Effector memory CD8-positive, alpha-beta T cell (primary cell): ENCODE data around the gene PYGO1.
"Not testable (repeated sequence)": the region's sequence is repeated elsewhere in the genome, so short reads cannot be mapped to it uniquely, and the experiment has no call there.

Source experiments
- ATAC-seq: fragments of 150-1000 bp; cut with Tn5 transposase; replicated peaks from 2 replicates; pipeline ENCODE4 v1.10.0; 2021; ENCODE audit warnings: mild to moderate bottlenecking, moderate library complexity
- DNase-seq, 3 experiments: peaks; one replicate each; pipeline ENCODE4 v3.0.0; 2021
- H3K27ac Mint-ChIP-seq, 2 donors: one replicate each; pipeline ENCODE4 v1.8.0; 2022; ENCODE audit warnings: mild to moderate bottlenecking in 2 of 2, mixed read lengths in 2 of 2, moderate library complexity in 2 of 2
- H3K27me3 Mint-ChIP-seq, 2 donors: one replicate each; pipeline ENCODE4 v1.8.0; 2022; ENCODE audit warnings: mixed read lengths in 2 of 2
- H3K36me3 Mint-ChIP-seq: one replicate; pipeline ENCODE4 v1.8.0; 2022; ENCODE audit warnings: mild to moderate bottlenecking, moderate library complexity, mixed read lengths; ENCODE audit not compliant: insufficient read depth
- H3K4me1 Mint-ChIP-seq, 2 donors: one replicate each; pipeline ENCODE4 v1.8.0; 2022; ENCODE audit warnings: low read depth in 2 of 2, mixed read lengths in 2 of 2
- H3K4me3 Mint-ChIP-seq, 2 donors: one replicate each; pipeline ENCODE4 v1.8.0; 2022; ENCODE audit warnings: mild to moderate bottlenecking in 2 of 2, mixed read lengths in 2 of 2, moderate library complexity in 2 of 2
- H3K9me3 Mint-ChIP-seq, 2 donors: one replicate each; pipeline ENCODE4 v1.8.0; 2022; ENCODE audit warnings: mixed read lengths in 2 of 2

PYGO1 gene

GRCh38 chr15:55593019-55593418, 4.9 kb upstream of the PYGO1 start:
- ATAC-seq, H3K27ac Mint-ChIP-seq, H3K36me3 Mint-ChIP-seq, H3K4me1 Mint-ChIP-seq, H3K4me3 Mint-ChIP-seq, H3K9me3 Mint-ChIP-seq, DNase-seq: not testable (repeated sequence)
- H3K27me3 Mint-ChIP-seq, result peaks cover 34 to 52% of the 10 kb centered on the region in 2 donors

GRCh38 chr15:55590788-55591187, 2.6 kb upstream of the PYGO1 start:
- H3K27me3 Mint-ChIP-seq, result peaks cover 31 to 42% of the 10 kb centered on the region in 2 donors
- H3K36me3 Mint-ChIP-seq, result no peaks in the 10 kb centered on the region
- ATAC-seq (no peak), DNase-seq (no peak)
- no peaks in the 10 kb centered on the region for H3K4me1 Mint-ChIP-seq
- H3K4me3 Mint-ChIP-seq, result no peak overlapping the region
- H3K9me3 Mint-ChIP-seq, result no peaks in the 10 kb centered on the region
- H3K27ac Mint-ChIP-seq, result no peak overlapping the region

- Mint-ChIP-seq H3K4me3 (peak overlapping the region; percentile 39 to 59), H3K36me3 (no peaks in the 10 kb centered on the region), H3K27ac (no peak overlapping the region), H3K9me3 (no peaks in the 10 kb centered on the region), H3K27me3 (peaks cover 36 to 43% of the 10 kb centered on the region in 2 donors), H3K4me1 (no peaks in the 10 kb centered on the region)
- DNase-seq (no peak), ATAC-seq (no peak)
Measured at GRCh38 chr15:55589287-55589686, 1.1 kb upstream of the PYGO1 start.

DNA sequence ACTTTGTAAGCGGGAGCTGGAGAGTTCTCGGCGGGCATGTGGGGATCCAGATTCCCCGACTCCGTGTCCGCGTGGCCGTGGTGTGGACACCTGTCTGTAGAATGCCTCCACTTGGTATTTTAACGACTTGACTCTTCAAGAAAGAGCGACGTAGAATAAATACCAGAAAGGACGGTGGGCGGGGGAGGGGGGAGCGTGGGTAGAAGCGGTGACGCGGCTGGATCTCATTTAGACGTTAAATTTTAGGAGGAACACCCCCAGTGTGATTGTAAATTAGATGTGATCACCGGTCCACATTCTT, 620 bp upstream of the PYGO1 start:
- Mint-ChIP-seq H3K27me3 (peaks cover 41 to 48% of the 10 kb centered on the region in 2 donors), H3K4me1 (no peaks in the 10 kb centered on the region), H3K9me3 (no peaks in the 10 kb centered on the region), H3K4me3 (peak overlapping the region; percentile 39 to 59), H3K27ac (no peak overlapping the region), H3K36me3 (no peaks in the 10 kb centered on the region)
- ATAC-seq, result no peak
- no peak for DNase-seq

DNA sequence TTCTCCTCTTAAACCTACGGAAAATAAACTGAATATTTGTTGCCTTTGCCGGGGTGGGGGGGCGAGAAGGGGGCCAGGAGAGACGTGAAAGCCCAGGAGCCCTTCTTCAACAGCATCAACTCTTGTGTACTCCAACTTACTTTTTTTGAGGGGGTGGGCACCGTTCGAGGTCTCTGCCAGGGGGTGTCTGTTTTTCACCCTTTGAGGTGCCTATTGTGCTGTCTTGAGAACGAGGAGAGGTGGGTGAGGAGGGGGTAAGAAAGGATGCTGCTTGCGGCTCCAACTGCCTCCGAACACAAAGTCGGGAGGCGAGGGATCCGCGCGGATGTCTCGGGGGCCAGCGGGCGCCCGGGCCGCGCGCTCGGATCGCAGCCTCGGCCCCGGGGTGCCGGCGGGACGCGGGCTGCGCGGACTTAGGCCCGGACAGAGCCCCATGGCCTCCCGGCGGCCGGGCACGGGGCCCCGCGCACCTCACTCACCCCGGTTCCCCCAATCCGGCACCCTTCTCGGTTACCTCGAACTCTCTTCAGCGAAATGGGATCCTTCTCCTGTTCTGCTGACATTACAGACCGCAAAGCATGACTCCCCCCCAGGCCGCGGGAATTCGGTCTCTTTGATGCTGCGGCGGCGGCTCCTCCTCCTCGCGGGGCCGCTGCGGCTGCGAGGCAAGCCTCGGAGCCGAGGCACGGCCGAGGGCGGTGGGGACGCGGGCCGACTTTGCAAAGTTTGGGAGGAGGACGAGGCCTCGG, 650 bp downstream of the PYGO1 start:
- Mint-ChIP-seq H3K4me1 (no peaks in the 10 kb centered on the region), H3K4me3 (peak overlapping the region; percentile 22 to 43), H3K36me3 (no peaks in the 10 kb centered on the region), H3K27ac (no peak overlapping the region), H3K9me3 (no peaks in the 10 kb centered on the region), H3K27me3 (peaks cover 47 to 49% of the 10 kb centered on the region in 2 donors)
- DNase-seq, result peak in 1 of 3 experiments; percentile 6
- peak; percentile 36 for ATAC-seq

- ATAC-seq (no peak), DNase-seq (no peak)
- Mint-ChIP-seq H3K36me3 (no peaks in the 10 kb centered on the region), H3K4me1 (no peaks in the 10 kb centered on the region), H3K27me3 (peaks cover 50 to 51% of the 10 kb centered on the region in 2 donors), H3K4me3 (no peak overlapping the region), H3K27ac (no peak overlapping the region), H3K9me3 (no peaks in the 10 kb centered on the region)
Measured at GRCh38 chr15:55586808-55587207, 1.3 kb downstream of the PYGO1 start.

DNA sequence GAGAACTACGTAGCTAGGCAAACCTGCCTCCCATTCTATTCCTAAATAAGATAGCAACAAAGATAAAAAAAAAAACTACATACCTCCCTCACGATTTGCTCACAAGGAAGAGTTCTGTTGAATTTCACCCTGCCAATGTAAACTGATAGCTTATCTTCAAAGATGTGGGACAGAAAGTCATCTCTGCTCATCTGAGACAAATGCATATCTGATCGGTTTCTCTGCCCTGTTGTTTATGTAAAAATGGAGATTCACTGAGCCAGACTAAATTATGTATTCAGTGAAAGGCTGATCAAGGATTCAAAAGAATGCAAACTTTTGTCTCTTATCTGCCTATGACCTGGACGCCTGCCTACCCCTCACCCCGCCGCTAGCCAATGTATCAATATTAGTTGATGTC, 11.2 kb downstream of the PYGO1 start:
- DNase-seq, result no peak
- ATAC-seq, result no peak
- Mint-ChIP-seq H3K9me3 (no peaks in the 10 kb centered on the region), H3K27me3 (peaks cover 38 to 51% of the 10 kb centered on the region in 2 donors), H3K36me3 (no peaks in the 10 kb centered on the region), H3K27ac (no peak overlapping the region), H3K4me3 (no peak overlapping the region), H3K4me1 (no peaks in the 10 kb centered on the region)

- ATAC-seq (no peak), DNase-seq (no peak)
Measured at GRCh38 chr15:55574096-55574495, 14.0 kb downstream of the PYGO1 start.

DNA sequence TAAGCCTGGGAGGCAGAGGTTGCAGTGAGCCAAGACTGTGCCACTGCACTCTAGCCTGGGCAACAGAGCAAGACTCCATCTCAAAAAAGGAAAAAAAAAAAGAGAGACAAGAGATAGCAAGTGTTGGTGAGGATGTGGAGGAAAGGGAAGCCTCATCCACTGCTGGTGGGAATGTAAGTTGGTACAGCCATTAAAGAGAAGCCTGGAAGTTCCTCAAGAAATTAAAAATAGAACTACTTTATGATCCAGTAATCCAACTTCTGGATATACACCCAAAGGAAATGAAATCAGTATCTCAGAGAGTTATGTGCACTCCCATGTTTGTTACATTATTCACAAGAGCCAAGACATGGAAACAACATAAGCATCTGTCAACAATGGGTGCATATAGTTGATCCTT, 14.9 kb downstream of the PYGO1 start:
- no peak overlapping the region for H3K27ac Mint-ChIP-seq
- H3K27me3 Mint-ChIP-seq, result peaks cover 48 to 68% of the 10 kb centered on the region in 2 donors
- H3K4me3 Mint-ChIP-seq, result no peak overlapping the region
- no peaks in the 10 kb centered on the region for H3K36me3 Mint-ChIP-seq
- no peaks in the 10 kb centered on the region for H3K4me1 Mint-ChIP-seq
- ATAC-seq (no peak), DNase-seq (no peak)
- H3K9me3 Mint-ChIP-seq, result peaks cover 2 to 7% of the 10 kb centered on the region in 2 donors

More at GRCh38 chr15:55574096-55574495, 14.0 kb downstream of the PYGO1 start:
- H3K4me3 Mint-ChIP-seq, result no peak overlapping the region
- H3K27ac Mint-ChIP-seq, result no peak overlapping the region
- H3K36me3 Mint-ChIP-seq, result no peaks in the 10 kb centered on the region
- H3K4me1 Mint-ChIP-seq, result no peaks in the 10 kb centered on the region
- H3K27me3 Mint-ChIP-seq, result peaks cover 46 to 59% of the 10 kb centered on the region in 2 donors
- H3K9me3 Mint-ChIP-seq, result peaks cover 2 to 7% of the 10 kb centered on the region in 2 donors

GRCh38 chr15:55564347-55565145, 23.6 kb downstream of the PYGO1 start:
- Mint-ChIP-seq H3K4me3 (no peak overlapping the region), H3K27me3 (peaks cover 7 to 34% of the 10 kb centered on the region in 2 donors), H3K27ac (no peak overlapping the region), H3K9me3 (peaks cover 4 to 11% of the 10 kb centered on the region in 2 donors), H3K36me3 (no peaks in the 10 kb centered on the region), H3K4me1 (no peaks in the 10 kb centered on the region)
- DNase-seq, result no peak
- no peak for ATAC-seq

DNA sequence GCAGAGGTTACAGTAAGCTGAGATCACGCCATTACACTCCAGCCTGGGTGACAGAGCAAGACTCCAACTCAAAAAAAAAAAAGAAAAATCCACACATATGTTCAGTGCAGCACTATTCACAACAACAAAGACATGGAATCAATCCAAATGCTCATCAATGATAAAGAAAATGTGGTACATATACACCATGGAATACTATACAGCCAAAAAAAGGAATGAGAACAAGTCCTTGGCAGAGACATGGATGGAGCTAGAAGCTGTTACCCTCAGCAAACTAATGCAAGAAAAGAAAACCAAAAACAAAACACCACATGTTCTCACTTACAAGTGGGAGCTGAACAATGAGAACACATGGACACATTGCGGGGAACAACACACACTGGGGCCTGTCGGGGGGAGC, 25.5 kb downstream of the PYGO1 start:
- Mint-ChIP-seq H3K4me1 (no peaks in the 10 kb centered on the region), H3K27me3 (peaks cover 0 to 14% of the 10 kb centered on the region in 2 donors), H3K27ac (no peak overlapping the region), H3K36me3 (no peaks in the 10 kb centered on the region), H3K9me3 (peaks cover 4 to 11% of the 10 kb centered on the region in 2 donors), H3K4me3 (no peak overlapping the region)
- DNase-seq (no peak), ATAC-seq (no peak)

- Mint-ChIP-seq H3K4me3 (no peak overlapping the region), H3K4me1 (no peaks in the 10 kb centered on the region), H3K36me3 (no peaks in the 10 kb centered on the region), H3K27ac (no peak overlapping the region), H3K9me3 (peaks cover 12 to 21% of the 10 kb centered on the region in 2 donors), H3K27me3 (peaks cover 34 to 39% of the 10 kb centered on the region in 2 donors)
- ATAC-seq (no peak), DNase-seq (no peak)
Measured at GRCh38 chr15:55555089-55555488, 33.1 kb downstream of the PYGO1 start.

DNA sequence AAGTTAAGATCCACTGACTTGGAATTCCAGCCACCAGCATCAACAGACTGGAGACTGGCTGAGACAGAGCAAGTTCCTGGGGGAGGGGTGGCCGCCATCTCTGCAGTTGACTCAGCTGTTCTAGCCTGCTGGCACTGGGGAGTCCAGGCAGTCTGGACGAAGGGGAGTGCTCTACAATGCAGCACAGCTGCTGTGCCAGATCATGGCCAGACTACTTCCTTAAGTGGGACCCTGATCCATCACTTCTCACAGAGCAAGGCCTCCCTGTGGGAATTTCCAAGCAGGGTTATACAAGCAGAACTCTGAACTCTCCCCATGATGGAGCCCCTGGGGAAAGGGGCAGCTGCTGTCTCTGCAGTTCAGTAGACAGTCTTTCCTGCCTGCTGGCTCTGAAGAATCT, 35.2 kb downstream of the PYGO1 start:
- no peak for ATAC-seq
- H3K36me3 Mint-ChIP-seq, result no peaks in the 10 kb centered on the region
- no peak overlapping the region for H3K27ac Mint-ChIP-seq
- H3K4me1 Mint-ChIP-seq, result no peaks in the 10 kb centered on the region
- H3K9me3 Mint-ChIP-seq, result peaks cover 12 to 21% of the 10 kb centered on the region in 2 donors
- H3K4me3 Mint-ChIP-seq, result no peak overlapping the region
- DNase-seq, result no peak
- H3K27me3 Mint-ChIP-seq, result peaks cover 34 to 40% of the 10 kb centered on the region in 2 donors

DNA sequence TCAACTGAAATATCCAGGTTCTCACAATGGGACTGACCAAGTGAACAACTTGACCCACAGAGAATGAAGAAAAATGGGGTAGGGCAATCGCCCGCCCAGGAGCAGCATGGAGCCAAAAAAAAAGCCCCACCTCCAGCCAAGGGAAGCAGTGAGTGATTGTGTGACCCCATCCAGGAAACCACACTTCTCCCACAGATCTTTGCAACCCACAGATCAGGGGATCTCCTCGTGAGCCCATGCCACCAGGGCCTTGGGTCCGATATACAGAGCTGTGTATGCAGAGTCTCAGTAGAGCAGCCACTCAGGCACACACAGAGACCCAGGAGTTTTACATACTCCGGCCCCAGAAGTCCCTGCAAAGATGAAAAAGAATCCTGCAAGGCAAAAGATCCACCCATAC, 35.7 kb downstream of the PYGO1 start:
- H3K4me1 Mint-ChIP-seq, result no peaks in the 10 kb centered on the region

More for the DNA sequence above, 35.7 kb downstream of the PYGO1 start:
- Mint-ChIP-seq H3K9me3 (peaks cover 12 to 21% of the 10 kb centered on the region in 2 donors), H3K36me3 (no peaks in the 10 kb centered on the region), H3K27ac (no peak overlapping the region), H3K27me3 (peaks cover 32 to 40% of the 10 kb centered on the region in 2 donors), H3K4me3 (no peak overlapping the region)
- DNase-seq (no peak), ATAC-seq (no peak)
